BJ (cell line): ENCODE measurements around the gene CHRNE. TPM values are rescaled to one million over a fixed set of nuclear protein-coding genes. Genes with fewer than 3 reads are reported as not detected.

Experiments
- CTCF ChIA-PET: fragments of 350-600 bp; formaldehyde crosslinking; extraction: SDS; loops from one replicate; lab custom pipeline; 2021; ENCODE audit warnings: antibody characterized with exemption, inconsistent platforms; lab: Yijun Ruan, JAX
- POLR2A ChIA-PET: fragments of 300-600 bp; sonication (Branson Sonifier 250); formaldehyde crosslinking; extraction: SDS; loops from one replicate; lab custom pipeline; 2021; ENCODE audit warnings: antibody characterized with exemption; lab: Charles Lee
- DNase-seq: peaks from one replicate; pipeline ENCODE4 v3.0.0-alpha.2; 2011; ENCODE audit warnings: low read depth
- H3K27me3 ChIP-seq: 2 replicates; pipeline ENCODE4 v1.6.0; 2011; ENCODE audit warnings: low read length; ENCODE audit not compliant: control insufficient read depth, insufficient read depth
- H3K36me3 ChIP-seq: 2 replicates; pipeline ENCODE4 v1.5.1; 2011; ENCODE audit warnings: low read length; ENCODE audit not compliant: control insufficient read depth, insufficient read depth
- H3K4me3 ChIP-seq: 2 replicates; pipeline ENCODE4 v1.5.1; 2011; ENCODE audit warnings: low read depth, mild to moderate bottlenecking, control low read depth, low read length
- CTCF ChIP-seq: IDR thresholded peaks from 2 replicates; pipeline ENCODE4 v1.5.1; 2011; ENCODE audit warnings: low read depth, mild to moderate bottlenecking, control low read depth, inconsistent platforms, low read length, moderate library complexity; ENCODE audit not compliant: insufficient read depth
- polyA plus RNA-seq: library from polyadenylated mRNA; depleted of rRNA; stranded (reverse); fragments of >200 nt; gene quantifications from 2 replicates; pipeline ENCODE4 v1.2.3, GENCODE V29; 2011

The CHRNE gene
- polyA plus RNA-seq, 1 experiment, result 0.36 TPM

GRCh38 chr17:4862720-4863119 lies 40.2 kb downstream of the CHRNE start:
- no peak overlapping the region for H3K4me3 ChIP-seq
- POLR2A ChIA-PET, result no interaction called here
- no peak for DNase-seq
- CTCF ChIA-PET, result interaction anchor here (0.7 kb wide), 1 partner anchor 13 kb away, joined by 3 read pairs; no protein-coding TSS in a partner anchor
- no peaks in the 10 kb centered on the region for H3K27me3 ChIP-seq
- no peaks in the 10 kb centered on the region for H3K36me3 ChIP-seq
- TF ChIP-seq CTCF, result no peak

- no peak overlapping the region for H3K4me3 ChIP-seq
- POLR2A ChIA-PET, result no interaction called here
- CTCF ChIA-PET, result interaction anchor here (1.0 to 2.0 kb wide), 3 partner anchors 20 to 71 kb away, joined by 3 to 7 read pairs (median 3); no protein-coding TSS in a partner anchor
- no peak for DNase-seq
- H3K27me3 ChIP-seq, result no peaks in the 10 kb centered on the region
- peaks cover 1% of the 10 kb centered on the region; the same call in 1 of the 2 replicates for H3K36me3 ChIP-seq
- no peak for TF ChIP-seq CTCF
These were observed 41.8 kb downstream of the CHRNE start for GRCh38 chr17:4861052-4861451.

- Histone ChIP-seq H3K36me3 (peaks cover 1% of the 10 kb centered on the region; the same call in 1 of the 2 replicates), H3K27me3 (no peaks in the 10 kb centered on the region), H3K4me3 (no peak overlapping the region)
- DNase-seq, result no peak
- POLR2A ChIA-PET, result no interaction called here
- no peak for TF ChIP-seq CTCF
- CTCF ChIA-PET, result interaction anchor here (1.0 to 2.0 kb wide), 2 partner anchors 21 to 71 kb away, joined by 3 to 7 read pairs; no protein-coding TSS in a partner anchor
These were observed 42.2 kb downstream of the CHRNE start for GRCh38 chr17:4860651-4861050.

GRCh38 chr17:4859816-4860625 lies 42.9 kb downstream of the CHRNE start:
- DNase-seq, result no peak
- TF ChIP-seq CTCF, result no peak
- CTCF ChIA-PET, result interaction anchor here (0.6 to 2.0 kb wide), 3 partner anchors 21 to 70 kb away, joined by 3 to 7 read pairs (median 3); no protein-coding TSS in a partner anchor
- no peaks in the 10 kb centered on the region for H3K27me3 ChIP-seq
- peaks cover 1% of the 10 kb centered on the region; the same call in 1 of the 2 replicates for H3K36me3 ChIP-seq
- no peak overlapping the region for H3K4me3 ChIP-seq
- POLR2A ChIA-PET, result no interaction called here

GRCh38 chr17:4858882-4859260 lies 44.0 kb downstream of the CHRNE start:
- ChIA-PET CTCF (interaction anchor here (0.6 to 1.5 kb wide), 4 partner anchors 9 to 39 kb away, joined by 3 to 4 read pairs (median 4); no protein-coding TSS in a partner anchor), POLR2A (no interaction called here)
- Histone ChIP-seq H3K27me3 (no peaks in the 10 kb centered on the region), H3K4me3 (no peak overlapping the region), H3K36me3 (peaks cover 1% of the 10 kb centered on the region; the same call in 1 of the 2 replicates)
- TF ChIP-seq CTCF, result no peak
- no peak for DNase-seq
